Measurements from ENCODE around the gene CAP2. TPM values are rescaled to one million over a fixed set of nuclear protein-coding genes. Genes with fewer than 3 reads are reported as not detected.

CAP2 gene
- total and polyA plus RNA-seq, 8 donors = 0.61 to 78.8 (median 4.2) TPM

- H3K27ac ChIP-seq = no peak overlapping the region
- no peaks in the 10 kb centered on the region for H3K9me3 ChIP-seq
- intact Hi-C loops (cut with DNase I; ENCODE audit: low total_unique reads) = no loop called here
Observed at GRCh38 chr6:17420368-17420767, 27.0 kb downstream of the CAP2 start.

GRCh38 chr6:17421406-17421805 lies 28.0 kb downstream of the CAP2 start:
- whole genome bisulfite sequencing, 5 donors = 86 to 95% (median 90%) methylated on average over 7 of the region's 7 CpGs
- Histone ChIP-seq H3K36me3 (no peaks in the 10 kb centered on the region), H3K27me3 (no peaks in the 10 kb centered on the region), H3K4me3 (no peak overlapping the region), H3K4me1 (peaks cover 0 to 12% (median 4%) of the 10 kb centered on the region in 4 donors), H3K27ac (no peak overlapping the region), H3K9me3 (no peaks in the 10 kb centered on the region)
- TF ChIP-seq POLR2A (IDR thresholded peaks at IDR 0.05) (no peak), EP300 (IDR thresholded peaks at IDR 0.05) (no peak), POLR2AphosphoS5 (IDR thresholded peaks at IDR 0.05) (no peak)
- TF ChIP-seq, protein P1, sequence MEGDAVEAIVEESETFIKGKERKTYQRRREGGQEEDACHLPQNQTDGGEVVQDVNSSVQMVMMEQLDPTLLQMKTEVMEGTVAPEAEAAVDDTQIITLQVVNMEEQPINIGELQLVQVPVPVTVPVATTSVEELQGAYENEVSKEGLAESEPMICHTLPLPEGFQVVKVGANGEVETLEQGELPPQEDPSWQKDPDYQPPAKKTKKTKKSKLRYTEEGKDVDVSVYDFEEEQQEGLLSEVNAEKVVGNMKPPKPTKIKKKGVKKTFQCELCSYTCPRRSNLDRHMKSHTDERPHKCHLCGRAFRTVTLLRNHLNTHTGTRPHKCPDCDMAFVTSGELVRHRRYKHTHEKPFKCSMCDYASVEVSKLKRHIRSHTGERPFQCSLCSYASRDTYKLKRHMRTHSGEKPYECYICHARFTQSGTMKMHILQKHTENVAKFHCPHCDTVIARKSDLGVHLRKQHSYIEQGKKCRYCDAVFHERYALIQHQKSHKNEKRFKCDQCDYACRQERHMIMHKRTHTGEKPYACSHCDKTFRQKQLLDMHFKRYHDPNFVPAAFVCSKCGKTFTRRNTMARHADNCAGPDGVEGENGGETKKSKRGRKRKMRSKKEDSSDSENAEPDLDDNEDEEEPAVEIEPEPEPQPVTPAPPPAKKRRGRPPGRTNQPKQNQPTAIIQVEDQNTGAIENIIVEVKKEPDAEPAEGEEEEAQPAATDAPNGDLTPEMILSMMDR (IDR thresholded peaks at IDR 0.05) = no peak
- intact Hi-C loops (cut with DNase I; ENCODE audit: low total_unique reads) = no loop called here
- no peak for DNase-seq

More at GRCh38 chr6:17420368-17420767, 27.0 kb downstream of the CAP2 start:
- H3K36me3 ChIP-seq = no peaks in the 10 kb centered on the region
- H3K4me3 ChIP-seq = no peak overlapping the region
- TF ChIP-seq, protein P1 (IDR thresholded peaks at IDR 0.05) = no peak
- TF ChIP-seq EP300 (IDR thresholded peaks at IDR 0.05) (no peak), POLR2AphosphoS5 (IDR thresholded peaks at IDR 0.05) (no peak), POLR2A (IDR thresholded peaks at IDR 0.05) (no peak)
- H3K27me3 ChIP-seq = no peaks in the 10 kb centered on the region
- no peak for DNase-seq
- H3K4me1 ChIP-seq = peaks cover 0 to 17% (median 4%) of the 10 kb centered on the region in 4 donors
- WGBS, 5 donors = 59 to 72% (median 66%) methylated on average over 2 of the region's 2 CpGs

DNA sequence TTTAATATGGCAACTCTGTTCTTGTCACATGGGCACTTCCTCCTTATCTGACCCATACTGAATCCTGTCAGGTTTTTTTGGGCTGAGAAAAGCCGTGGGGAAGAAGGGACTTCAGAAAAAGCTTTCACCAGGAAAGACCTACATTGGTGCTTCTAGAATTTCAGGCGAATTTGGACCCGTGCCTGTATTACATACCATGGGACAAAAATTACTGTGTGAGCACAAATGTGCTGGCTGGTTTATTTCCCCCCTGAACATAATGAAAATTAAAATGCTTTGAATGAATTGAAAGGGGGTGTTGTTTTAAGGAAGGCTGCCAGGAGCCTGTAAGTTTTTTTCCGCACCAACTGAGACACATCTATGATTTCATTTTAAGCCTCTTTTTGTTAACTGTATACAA lies 29.6 kb downstream of the CAP2 start:
- Histone ChIP-seq H3K36me3 (no peaks in the 10 kb centered on the region), H3K4me3 (no peak overlapping the region), H3K9me3 (no peaks in the 10 kb centered on the region), H3K27ac (no peak overlapping the region), H3K4me1 (peaks cover 0 to 8% (median 2%) of the 10 kb centered on the region in 4 donors), H3K27me3 (no peaks in the 10 kb centered on the region)
- TF ChIP-seq POLR2A (IDR thresholded peaks at IDR 0.05) (no peak), POLR2AphosphoS5 (IDR thresholded peaks at IDR 0.05) (no peak), EP300 (IDR thresholded peaks at IDR 0.05) (no peak)
- TF ChIP-seq, protein P1 (IDR thresholded peaks at IDR 0.05) = no peak
- 63 to 80% (median 74%) methylated on average over 4 of the region's 4 CpGs for WGBS, 5 donors
- no peak for DNase-seq
- intact Hi-C loops (cut with DNase I; ENCODE audit: low total_unique reads) = no loop called here

GRCh38 chr6:17427062-17427461 lies 33.7 kb downstream of the CAP2 start:
- Histone ChIP-seq H3K36me3 (no peaks in the 10 kb centered on the region), H3K4me1 (peaks cover 0 to 10% (median 0%) of the 10 kb centered on the region in 4 donors), H3K27me3 (no peaks in the 10 kb centered on the region), H3K9me3 (no peaks in the 10 kb centered on the region), H3K27ac (no peak overlapping the region), H3K4me3 (no peak overlapping the region)
- DNase-seq = no peak
- WGBS, 5 donors = 85 to 96% (median 94%) methylated on average over 6 of the region's 6 CpGs
- intact Hi-C loops (cut with DNase I; ENCODE audit: low total_unique reads) = no loop called here
- no peak for TF ChIP-seq POLR2AphosphoS5 (IDR thresholded peaks at IDR 0.05)
- no peak for TF ChIP-seq POLR2A (IDR thresholded peaks at IDR 0.05)
- TF ChIP-seq EP300 (IDR thresholded peaks at IDR 0.05) = no peak
- TF ChIP-seq, protein P1 (IDR thresholded peaks at IDR 0.05) = no peak
